NCI-H128 (cell line): ENCODE results near the gene KCNIP4.

Source experiments
- DNase-seq: peaks from one replicate; lab custom pipeline; 2025; ENCODE audit not compliant: unreplicated experiment; lab: John Stamatoyannopoulos, UW

Gene KCNIP4

DNA sequence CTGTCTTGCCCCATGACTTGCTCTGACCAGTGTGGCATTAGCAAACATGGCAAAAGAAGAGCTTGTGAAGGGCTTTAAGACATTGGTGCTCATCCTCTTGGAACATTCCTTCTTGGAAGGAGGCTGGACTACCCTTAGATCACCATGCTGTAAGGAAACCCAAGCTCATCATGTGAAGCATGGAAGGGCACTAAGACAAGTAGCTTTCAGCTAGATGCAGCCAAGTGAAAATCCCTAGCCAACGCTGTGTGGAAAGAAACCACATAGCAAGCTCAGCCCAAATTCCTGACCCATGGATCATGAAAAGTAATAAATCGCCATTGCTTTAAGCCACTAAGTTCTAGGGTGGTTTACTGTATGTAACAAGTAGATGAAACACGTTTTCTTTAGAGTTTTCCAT, 1260.7 kb downstream of the KCNIP4 start:
- no peak for DNase-seq

DNA sequence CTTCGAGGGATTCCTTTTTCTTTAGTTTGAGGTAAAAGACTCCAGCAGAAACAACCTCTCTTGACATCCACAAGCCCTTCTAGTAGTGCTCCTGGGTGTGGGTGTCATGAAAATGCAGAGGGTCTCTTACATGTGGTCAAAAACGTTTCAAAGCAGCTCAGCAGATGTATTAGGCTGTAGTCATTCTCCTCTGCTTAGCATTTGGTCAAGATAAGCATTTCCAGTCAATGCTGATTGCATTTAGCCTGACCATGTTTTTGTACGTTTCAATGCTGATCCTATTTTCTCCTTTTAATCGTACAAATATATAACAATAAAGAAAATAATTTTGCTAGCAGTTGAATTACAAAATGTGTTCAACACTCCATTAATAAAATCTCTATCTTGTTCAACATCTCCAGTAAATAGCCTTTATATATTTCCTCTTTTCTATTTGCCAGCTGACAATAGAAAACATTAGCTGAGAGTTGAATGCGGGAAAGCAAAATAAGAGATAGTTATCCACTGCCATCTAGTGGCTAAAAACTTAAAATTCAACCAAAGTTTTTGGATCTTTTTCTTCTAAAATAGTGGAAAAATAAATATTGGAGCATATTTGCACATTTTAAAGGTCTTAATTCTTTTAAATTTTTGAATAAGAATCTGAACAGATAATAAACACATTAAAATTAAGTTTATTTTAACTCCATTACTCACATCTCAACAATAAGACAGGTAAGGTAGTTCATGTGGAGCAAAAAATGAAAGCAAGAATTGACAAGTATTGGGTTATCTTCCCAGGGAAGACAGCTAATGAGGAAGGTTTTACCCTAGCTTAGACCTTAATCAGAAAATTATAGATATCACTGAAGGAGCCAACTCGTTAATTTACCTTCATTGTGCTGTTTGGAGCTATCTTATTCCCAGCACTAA, 1263.5 kb downstream of the KCNIP4 start:
- DNase-seq: no peak

GRCh38 chr4:20683766-20684165, 1264.8 kb downstream of the KCNIP4 start:
- DNase-seq: no peak

DNA sequence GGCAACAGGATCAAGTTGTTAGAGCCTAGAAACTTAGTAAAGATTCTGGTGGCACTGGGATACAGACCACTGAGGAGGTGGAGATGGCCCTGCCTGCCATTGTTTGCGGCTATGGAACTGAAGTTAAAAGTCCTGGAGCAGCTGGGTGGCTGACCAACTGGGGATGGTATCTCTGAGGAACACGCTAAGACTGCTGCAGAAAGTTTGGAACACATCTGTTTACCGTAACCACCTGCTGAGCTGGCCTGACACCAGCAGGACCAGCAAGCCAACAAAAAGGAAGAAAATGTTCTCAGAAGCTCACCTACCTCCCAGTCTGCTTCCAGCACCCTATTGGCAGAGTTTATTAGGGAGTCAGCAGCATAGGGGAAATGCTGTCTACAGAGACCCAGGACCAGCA, 1265.7 kb downstream of the KCNIP4 start:
- DNase-seq: no peak

GRCh38 chr4:20681271-20681670, 1267.3 kb downstream of the KCNIP4 start:
- no peak for DNase-seq

DNA sequence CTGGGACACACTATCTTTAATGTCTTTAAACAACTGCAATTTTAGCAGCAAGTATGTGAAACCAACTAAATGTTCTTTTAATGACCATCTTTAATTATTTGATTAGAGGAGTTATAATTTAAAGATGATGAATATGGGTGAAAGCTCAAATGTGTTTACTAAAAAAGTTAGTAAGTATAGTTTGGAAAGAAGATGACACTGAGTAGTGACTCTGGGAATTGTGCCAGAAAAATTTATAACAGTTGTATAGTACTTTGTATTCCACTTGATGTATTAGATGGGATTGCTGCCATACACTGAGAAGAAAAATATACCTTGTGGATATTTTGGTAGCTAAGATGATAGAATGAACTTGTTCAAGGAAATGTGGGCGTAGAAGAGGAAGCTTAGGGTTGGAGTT, 1267.8 kb downstream of the KCNIP4 start:
- DNase-seq: no peak

DNA sequence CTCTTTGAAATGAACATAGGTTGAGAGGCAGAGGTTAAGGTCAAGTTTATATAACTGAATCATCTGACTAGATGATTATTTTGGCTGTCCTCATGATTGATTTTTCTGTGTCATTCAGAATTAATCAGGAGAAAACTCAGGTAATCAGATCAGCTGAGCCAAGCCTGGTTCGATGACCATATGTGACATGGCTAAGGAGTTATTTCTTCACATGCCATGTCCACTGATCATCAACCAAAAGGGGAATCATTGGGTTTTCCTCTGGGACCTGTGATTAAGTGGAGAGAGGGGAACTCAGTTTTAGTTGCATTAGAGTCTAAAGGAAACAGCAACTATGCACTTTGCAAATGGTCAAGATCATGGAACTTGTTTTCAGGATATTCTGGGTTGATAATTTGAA, 1268.6 kb downstream of the KCNIP4 start:
- no peak for DNase-seq
